Kidney capillary endothelial cell (primary cell): Measurements from ENCODE around the gene HOXB8.

ENCODE experiments used
- DNase-seq: peaks from one replicate; pipeline ENCODE4 v3.0.0-alpha.2; 2018; ENCODE audit warnings: low spot score

Gene HOXB8

GRCh38 chr17:48567646-48568354, 47.3 kb downstream of the HOXB8 start:
- DNase-seq: no peak

- no peak for DNase-seq
These were observed 47.9 kb downstream of the HOXB8 start for GRCh38 chr17:48567209-48567608.

GRCh38 chr17:48566717-48567116, 48.4 kb downstream of the HOXB8 start:
- no peak for DNase-seq

- DNase-seq: no peak
These were observed 49.0 kb downstream of the HOXB8 start for GRCh38 chr17:48565925-48566710.

- DNase-seq: no peak
These were observed 50.0 kb downstream of the HOXB8 start for GRCh38 chr17:48565022-48565554.

DNA sequence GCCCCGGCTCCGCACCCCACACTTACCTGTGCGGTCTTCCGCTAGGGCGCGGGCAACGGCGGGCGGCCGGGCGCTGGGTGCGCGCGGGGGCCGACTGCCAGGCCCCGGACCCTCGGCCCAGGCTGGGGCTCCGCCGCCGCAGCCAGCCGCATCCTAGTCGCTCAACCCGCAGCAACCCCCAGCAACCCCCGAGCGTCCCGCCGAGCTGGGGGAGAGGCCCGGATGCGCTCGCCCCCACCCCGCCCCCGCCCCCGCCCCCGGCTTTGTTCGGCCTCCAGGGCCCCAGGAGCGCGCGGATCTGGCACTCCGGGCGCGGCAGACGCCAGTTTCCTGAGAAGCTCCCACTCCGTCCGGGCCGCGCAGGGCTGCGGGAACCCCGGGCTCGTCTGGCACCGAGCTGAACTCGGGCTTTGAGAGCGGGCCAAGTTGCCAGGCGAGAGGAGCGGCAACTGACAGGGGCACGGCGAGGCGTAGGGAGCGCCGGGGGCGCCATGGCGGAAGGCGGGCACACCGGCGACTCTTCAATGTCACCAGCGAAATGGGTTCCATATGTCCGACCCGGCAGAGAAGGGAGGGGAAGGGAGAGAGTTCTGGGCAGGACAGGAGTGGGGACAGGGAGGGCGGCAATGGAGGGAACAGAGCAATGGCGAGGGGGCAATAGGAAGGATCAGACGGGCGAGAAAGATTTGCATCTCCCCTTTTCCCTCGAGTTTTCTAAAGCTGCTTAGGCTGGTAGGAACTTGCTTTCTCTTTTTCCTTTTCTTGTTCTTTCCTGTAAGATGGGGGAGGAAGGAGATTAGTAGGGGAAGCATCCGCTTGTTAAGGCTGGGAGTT, 50.7 kb downstream of the HOXB8 start:
- DNase-seq: no peak

GRCh38 chr17:48563867-48564187, 51.3 kb downstream of the HOXB8 start:
- no peak for DNase-seq

DNA sequence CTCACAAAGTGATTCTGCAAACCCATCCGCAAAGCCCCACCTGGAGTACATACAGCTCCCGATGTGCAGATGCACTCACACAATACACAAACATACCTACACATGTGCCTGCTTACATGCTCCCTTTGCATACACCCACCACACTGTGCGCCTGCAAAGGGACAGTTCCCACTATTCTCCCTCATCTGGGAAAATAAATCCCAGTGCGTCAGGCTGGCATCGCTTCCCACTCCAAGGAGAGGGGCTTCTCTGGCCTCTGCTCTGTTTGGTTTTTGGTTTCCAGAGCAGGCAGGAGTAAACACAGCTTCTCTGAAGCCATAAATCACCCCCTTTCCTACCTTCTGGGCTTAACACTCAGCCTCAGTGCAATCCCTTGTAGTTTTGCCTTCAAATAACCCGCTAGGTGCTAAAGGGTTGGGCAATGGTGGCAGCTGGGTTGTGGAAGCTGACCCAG, 51.7 kb downstream of the HOXB8 start:
- DNase-seq: no peak

- no peak for DNase-seq
These were observed 52.2 kb downstream of the HOXB8 start for GRCh38 chr17:48562934-48563333.
